ENCODE measurements around the gene NINJ2.

NINJ2 gene

DNA sequence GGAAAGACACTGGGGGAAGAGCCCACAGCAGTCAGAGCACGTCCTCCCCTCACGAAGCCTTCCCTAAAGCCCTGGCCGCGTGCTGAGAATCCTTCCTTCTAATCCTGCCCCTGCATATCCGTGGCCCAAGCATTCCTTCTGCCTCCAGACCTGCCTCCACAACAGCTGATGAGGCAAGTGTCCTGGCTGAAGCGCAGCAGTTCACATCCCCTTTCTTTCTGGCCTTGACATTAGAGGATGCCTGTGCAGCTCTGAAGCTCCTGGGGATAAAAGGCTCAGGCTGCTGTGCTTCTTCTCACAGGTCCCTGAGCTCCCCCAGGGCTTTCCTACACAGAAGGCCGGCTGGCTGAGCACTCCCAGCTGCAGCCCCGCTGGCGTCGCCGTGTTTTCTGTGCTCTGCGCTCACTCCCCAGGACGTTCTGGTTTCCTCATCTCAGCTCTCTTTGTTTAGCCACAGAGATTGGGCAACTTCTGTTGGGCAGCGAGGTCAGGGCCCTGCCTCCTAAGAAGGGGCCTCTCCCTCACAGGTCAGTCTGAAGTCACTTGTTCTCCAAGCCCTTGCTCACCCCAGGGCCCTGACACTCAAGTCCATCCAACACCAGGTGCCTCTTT is 45.8 kb downstream of the NINJ2 start:
- DNase-seq (ENCODE audit: low read depth in 2 of 3, low spot score in 1 of 3), result no peak

DNA sequence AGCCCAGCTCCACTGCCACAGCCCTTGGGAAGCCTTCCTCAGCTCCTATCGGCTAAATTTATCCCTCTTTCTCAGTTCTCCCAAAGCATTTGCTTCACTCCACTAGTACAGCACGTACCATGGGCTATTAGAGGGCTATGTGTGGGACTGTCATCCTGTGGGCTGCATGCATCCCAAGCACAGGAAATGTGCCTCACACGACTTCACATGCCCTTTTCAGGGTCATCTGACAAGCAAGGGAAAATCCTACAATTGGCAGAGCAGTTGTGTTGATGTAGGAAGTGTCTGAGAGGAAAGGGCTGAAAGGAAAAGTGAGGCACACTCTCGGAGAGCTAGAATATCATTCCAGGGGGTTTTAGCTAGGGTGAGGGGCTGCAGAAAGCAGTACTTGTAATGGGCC is 47.6 kb downstream of the NINJ2 start:
- DNase-seq (ENCODE audit: low read depth in 2 of 3, low spot score in 1 of 3), result no peak

DNA sequence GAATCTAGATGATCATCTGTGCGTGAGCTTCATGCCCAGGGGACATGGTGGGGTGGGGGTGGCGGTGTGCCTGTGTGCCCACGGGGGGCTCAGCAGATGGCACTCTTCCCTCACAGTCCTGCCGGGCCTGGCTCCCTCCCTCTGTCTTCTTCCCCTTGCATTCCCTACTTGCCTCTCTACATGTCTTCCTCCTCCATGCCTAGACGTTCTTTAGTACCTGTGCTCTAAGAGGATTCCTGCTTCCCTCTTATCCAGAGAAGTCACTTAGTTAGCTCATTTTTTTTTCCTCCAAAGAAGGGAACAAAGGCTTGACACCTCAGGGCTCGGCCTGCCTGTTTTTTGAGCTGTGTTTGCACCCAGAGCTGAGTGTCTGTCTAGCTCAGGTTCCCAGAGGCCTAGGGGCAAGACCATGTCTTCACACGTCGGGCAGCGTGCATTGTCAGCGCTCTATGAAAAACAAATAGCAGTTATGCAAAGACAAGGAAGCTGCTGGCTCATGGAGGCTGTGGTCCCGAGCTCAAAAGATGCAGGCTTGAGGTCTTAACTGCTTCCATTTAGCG is 48.8 kb downstream of the NINJ2 start:
- no peak for DNase-seq (ENCODE audit: low read depth in 2 of 3, low spot score in 1 of 3)

DNA sequence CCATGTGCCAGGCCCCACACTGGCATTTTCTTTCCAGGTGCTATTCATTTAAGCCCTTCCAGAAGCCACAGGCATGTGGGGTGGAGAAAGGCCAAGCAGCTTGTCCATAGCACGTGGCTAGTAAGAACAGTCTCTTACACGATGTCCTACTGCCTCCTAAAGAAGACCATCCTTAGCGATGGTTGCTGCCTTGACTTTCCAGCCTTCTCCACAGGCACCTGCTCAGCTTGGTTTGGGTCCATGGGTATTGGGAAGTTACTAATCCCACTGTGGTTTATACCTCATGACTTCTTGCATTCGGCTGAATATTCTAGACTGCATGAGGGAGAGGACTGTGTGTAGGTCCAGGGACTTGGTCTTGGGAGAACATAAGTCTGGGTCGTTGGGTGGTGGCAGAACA is 49.2 kb downstream of the NINJ2 start:
- DNase-seq (ENCODE audit: low read depth in 2 of 3, low spot score in 1 of 3), result no peak

DNA sequence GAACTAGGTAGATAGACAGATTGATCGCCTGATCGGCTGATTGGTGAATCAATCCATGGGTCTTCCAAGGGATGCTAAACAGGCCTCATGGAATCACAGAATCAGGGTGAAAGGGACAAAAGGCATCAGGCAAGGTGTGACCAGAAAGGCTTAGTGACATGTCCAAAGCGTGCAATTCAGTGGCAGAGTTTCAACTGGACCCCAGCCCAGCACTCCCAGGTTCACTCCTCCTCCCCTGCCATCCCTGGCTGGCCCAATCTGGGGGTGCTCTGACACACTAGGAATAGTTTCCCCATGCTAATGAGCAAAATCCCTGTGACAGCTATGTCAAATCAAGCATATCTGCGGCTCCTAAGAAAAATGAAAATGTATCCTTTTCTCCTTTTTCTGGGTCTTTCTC is 50.4 kb downstream of the NINJ2 start:
- DNase-seq (ENCODE audit: low read depth in 2 of 3, low spot score in 1 of 3), result no peak

DNA sequence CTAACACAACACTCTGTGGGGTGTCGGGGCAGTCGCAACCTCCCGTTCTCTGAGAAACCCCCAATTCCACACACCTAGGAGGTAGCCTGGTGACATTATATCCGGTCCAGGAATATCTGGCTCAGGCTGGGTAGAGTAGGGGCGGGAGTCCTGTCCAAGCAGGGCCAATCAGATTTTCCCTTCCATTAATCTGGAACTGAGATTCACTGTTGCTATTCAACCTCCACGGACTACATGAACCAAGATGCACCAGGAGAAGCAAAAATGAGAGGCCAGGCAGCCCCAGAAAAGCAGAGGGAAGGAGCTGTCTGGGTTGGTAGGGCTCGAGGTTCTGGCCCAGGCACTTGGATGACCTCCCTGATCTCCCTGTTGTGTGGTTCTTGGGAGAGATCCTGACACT is 51.0 kb downstream of the NINJ2 start:
- DNase-seq (ENCODE audit: low read depth in 2 of 3, low spot score in 1 of 3), result no peak

DNA sequence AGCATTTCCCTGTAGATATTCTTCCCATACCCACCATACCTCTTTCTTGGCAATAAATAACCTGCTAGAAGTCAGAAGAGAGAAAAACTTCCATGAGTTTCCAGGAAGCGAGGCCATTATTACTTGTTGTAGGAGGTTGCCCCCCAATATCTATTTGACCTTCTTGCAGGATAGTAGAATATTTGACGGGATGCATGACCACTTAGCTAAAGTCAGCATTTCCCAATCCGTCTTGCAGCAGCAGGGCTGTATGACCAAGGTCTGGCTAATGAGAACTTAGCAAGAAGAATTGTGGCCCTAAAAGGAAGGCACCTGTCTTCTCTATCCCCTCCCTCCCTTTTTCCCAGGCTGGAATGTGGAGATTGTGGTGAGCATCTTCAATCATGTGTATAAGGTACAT is 51.5 kb downstream of the NINJ2 start:
- no peak for DNase-seq (ENCODE audit: low read depth in 2 of 3, low spot score in 1 of 3)

DNA sequence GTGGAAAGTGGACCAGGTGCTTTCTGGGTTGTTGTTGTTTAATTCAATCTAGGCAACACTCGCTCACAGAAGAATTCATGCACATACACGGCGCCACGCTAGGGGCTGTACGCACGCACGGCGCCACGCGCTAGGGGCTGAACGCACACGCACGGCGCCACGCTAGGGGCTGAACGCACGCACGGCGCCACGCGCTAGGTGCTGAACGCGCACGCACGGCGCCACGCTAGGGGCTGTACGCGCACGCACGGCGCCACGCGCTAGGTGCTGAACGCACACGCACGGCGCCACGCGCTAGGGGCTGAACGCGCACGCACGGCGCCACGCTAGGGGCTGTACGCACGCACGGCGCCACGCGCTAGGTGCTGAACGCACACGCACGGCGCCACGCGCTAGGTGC is 54.3 kb downstream of the NINJ2 start:
- DNase-seq (ENCODE audit: low read depth in 2 of 3, low spot score in 1 of 3), result no peak

DNA sequence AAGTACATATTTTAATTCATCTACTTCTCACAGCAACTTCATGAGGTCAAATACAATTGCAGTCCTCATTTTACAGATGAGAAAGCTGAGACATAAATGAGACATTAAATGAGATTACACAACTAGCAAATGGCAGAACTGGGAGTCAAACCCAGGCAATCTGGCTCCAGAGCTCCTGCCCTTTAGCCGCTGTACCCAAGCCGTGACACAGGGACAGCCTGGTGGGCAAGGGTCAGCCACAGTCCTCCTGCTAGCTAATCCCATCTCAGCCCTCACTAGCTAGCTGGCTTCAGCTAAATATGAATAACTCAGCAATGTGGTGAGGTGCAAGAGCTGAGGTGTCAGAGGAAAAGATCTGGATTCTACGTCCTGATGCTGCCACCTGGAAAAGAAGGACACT is 54.8 kb downstream of the NINJ2 start:
- DNase-seq (ENCODE audit: low read depth in 2 of 3, low spot score in 1 of 3), result no peak

DNA sequence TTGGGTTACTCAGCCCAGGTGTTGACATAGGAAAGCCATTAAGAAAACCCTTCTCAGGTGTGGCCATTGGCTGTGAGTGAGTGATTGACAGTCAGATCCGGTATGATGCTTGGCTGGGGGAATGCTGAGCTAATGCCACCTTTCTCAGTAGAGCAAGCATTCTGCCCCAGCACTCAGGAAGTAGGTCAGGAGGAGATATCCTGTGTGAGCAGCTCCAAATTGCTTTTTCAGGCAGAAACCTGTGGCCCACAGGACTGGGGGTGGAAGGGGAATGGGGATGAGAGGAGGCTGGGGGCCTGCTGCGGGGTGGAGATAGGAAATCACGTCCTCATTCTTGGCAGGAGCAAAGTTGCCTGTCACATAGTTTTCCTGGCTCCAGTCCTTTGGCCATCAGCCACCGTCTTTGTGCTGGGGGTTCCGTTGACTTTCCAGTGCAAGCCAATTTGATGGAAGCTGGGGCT is 55.7 kb downstream of the NINJ2 start:
- no peak for DNase-seq (ENCODE audit: low read depth in 2 of 3, low spot score in 1 of 3)

DNA sequence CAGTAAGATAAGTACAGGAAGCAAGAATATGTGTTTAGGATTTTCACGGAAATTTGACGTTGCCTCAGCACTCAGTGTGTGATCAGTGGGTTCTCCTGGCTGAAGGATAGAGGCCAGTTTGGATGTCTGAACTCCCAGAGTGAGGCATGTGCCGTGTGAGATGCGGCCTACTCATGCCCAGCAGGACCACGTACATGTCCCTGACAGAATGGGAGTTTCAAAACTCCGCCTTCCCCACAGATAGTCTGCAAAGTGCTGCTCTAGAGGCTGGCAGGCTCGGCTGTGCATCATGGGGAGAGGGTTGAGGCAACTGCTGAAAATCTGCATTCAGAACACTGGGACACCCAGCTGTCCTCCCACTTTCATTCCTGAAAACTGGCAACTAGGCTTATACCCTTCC is 58.3 kb downstream of the NINJ2 start:
- DNase-seq (ENCODE audit: low read depth in 2 of 3, low spot score in 1 of 3), result no peak

DNA sequence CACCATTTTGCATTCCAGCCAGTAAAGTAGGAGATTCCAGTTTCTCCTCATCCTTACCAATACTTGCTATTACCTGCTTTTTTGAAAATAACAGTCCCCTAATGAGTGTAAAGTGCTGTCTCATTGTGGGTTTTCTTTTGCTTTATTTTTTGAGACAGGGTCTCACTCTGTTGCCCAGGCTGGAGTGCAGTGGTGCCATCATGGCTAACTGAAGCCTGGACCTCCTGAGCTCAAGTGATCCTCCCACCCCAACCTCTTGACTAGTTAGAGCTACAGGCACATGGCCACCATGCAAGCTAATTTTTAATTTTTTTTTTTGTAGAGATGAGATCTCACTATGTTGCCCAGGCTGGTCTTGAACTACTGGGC is 60.6 kb downstream of the NINJ2 start:
- DNase-seq (ENCODE audit: low read depth in 2 of 3, low spot score in 1 of 3), result no peak

DNA sequence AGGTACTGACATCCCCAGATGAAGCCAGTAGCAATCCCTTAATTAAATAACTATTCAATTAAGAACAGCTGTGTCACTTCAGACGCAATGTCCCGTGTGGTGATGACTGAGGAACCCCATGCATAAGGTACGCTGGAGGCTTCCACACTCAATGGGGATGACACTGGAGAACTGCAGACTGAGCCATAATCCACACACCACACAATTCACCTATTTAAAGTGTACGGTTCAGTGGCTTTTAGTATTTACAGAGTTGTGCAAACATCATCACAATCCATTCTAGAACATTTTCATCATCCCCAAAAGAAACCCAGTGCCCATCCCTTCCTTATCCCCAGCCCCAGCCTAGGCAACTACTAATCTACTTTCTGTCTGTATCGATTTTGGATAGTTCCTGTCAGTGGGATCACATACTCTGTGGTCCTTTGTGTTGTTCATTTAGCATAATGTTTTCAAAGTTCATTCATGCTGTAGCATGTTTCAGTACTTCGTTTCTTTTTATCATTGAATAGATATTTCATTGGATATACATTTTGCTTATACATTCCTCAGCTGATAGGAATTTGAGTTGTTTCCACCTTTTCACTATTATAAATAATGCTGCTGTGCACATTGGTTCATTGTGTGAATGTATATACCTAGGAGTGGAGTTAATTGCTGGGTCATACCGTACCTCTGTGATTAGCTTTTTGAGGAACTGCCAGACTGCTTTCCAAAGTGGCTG is 61.1 kb downstream of the NINJ2 start:
- no peak for DNase-seq (ENCODE audit: low read depth in 2 of 3, low spot score in 1 of 3)

DNA sequence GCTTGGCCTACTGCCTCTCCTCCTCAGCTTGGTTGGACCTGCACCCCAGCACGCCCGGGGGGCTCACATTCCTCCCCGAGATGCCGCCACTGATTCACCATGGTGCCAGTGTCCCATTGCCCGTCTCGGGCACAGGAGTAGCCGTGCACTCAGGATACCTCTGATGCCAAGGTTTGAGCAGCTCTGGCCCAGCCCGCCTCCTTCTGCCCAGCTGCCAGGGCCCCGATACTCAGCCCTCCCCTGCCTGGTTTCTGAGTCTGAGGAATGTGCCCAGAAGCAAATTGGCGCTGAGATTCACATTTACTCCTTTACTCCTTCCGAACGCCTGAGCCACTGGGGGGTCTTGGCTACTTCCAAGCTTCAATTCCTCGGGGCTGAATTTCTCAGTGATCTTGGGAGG is 63.5 kb downstream of the NINJ2 start:
- DNase-seq (ENCODE audit: low read depth in 2 of 3, low spot score in 1 of 3), result no peak

DNA sequence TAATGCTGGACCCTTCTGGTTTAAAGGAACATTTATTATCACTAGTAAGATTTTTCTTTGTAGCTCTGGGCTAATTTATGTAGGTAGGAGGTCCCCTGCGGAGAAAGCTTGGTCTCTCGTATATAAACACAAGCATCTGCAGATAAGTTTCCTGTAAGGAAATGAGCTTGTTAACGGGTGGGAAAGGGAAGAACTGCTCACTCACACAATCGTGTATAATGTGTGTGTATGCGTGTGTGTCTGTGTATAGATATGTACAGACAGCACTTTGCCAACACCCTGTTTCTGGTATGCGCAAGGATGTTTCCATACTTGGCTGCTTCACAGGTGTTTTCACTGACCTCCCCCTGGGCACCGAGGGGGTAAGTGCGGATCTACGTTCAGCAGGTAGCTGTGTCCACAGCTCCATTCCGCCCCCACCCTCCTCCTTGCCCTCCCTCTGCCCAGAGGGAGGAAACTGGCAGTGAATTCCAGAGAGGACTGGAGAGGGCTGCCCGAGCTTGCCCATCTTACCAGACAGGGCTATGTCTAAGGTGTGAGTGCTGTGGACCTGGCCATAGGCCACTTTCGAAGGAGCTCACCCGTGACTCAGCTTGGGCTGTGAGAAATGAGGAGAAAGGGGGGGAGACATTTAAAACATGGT is 65.2 kb downstream of the NINJ2 start:
- no peak for DNase-seq (ENCODE audit: low read depth in 2 of 3, low spot score in 1 of 3)

DNA sequence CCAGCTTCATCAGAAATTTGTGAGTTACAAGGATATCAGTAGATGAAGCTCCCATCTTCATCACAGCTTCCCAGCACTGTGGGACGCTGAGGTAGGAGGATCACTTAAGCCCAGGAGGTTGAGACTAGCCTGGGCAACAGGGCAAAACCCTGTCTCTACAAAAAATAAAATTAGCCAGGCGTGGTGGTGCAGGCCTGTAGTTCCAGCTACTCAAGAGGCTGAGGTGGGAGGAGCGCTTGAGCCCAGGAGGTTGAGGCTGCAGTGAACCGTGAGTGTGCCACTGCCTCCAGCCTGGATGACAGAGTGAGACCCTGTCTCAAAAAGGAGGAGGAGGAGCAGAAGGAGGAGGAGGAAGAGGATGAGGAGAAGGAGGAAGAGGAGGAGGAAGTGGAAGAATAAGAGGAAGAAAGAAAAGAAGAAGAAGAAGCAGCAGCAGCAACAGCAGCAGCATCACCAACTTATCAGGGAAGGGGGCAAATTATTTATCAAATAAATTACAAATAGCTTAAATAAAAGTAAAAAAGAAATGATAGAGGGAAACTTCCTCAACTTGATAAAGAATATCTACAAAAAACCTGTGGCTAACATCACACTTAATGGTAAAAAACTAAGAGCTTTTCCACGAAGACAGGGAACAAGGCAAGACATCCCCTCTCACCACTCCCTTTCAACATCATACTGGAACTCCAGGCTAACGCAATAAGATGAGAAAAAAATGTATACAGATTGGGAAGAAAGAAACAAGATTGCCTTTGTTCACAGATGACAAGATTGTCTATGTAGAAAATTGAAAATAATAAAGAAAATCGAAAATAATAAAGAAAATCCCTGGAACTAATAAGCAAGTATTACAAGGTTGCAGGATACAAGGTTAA is 69.6 kb downstream of the NINJ2 start:
- no peak for DNase-seq (ENCODE audit: low read depth in 2 of 3, low spot score in 1 of 3)

DNA sequence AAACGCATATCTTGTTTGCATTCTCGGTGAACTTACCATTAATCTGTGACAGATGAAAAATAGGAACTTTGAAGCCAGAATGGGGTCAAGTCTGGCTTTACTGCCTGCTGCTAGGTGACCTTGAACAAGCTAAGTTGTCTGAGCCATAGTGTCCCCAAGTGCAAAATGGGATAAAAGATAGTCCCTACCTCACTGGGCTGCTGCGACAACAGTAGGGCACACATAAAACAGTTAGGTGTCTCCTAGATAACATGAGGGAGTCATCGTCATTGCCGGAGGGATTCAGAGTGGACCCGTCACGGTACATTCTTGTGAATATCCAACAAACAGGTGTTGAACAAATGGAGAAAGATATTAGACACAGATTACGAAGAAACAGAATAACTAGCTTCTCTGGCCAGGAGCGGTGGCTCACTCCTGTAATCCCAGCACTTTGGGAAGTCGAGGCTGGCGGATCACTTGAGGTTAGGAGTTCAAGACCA is 71.2 kb downstream of the NINJ2 start:
- DNase-seq (ENCODE audit: low read depth in 2 of 3, low spot score in 1 of 3), result no peak

DNA sequence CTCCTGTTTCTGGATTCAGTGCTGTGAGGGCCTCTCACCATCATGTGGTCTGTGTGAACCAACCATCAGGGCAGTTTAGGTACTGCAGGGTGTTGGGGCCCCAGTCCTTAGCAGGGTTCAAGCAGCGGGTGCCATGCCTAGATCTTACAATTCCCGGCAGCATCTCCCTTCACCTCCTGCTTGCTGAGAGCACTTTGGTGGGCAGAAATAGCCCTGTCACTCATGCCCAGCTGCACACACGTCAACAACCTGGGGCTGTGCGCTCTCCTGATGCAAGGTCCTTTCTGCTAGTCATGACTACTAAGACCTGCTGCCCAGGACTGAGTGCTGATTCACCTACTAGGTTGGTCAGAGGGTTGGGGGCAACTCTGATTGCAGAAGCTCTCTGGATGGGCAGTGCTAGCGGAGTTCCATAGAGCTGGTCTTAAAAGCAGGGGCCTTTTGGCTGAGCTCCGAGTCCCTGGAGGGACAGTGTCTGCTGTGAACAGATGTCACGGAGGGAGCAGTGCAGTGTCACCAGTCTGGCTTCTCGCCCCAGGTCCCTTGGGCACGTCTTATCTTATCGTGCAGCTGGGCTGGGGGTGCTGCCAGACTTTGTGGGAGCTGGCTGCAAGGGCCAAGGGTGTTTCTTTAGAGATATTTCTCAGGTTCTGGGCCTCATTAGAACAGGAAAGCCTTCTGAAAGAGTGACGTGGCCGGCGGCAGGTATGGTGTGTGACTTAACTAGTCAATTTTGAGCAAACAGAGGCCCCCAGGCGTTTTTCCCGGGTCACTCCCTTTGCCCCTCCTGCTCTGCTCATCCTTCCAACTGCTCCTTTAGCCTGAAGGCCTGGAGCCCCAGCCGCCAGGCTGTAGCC is 71.8 kb downstream of the NINJ2 start:
- no peak for DNase-seq (ENCODE audit: low read depth in 2 of 3, low spot score in 1 of 3)

DNA sequence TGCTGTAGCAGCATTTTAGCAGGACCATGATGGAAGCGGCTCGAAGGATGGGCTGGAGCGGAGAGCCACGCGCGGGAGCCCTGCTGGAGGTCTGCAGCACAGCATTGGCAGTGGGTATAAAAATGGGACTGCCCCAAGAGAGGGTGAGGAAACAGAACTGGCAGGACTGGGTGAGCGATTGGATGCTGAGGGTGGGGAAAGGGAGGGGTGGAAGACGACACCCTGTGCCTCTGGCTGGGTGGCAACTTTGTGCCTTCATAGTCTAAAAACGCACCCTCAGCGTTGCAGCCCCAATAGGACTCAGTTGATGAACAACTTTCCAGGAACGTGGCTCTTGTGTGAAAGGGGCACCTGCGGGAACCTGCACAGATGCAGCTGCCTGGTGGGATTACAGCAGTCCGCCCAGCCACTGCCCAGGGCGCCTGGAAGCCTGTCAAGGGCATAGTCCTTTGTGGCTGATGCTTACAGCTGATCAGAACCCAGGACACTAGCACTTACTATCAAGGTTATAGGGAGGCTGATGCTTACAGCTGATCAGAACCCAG is 73.0 kb downstream of the NINJ2 start:
- DNase-seq (ENCODE audit: low read depth in 2 of 3, low spot score in 1 of 3), result no peak

DNA sequence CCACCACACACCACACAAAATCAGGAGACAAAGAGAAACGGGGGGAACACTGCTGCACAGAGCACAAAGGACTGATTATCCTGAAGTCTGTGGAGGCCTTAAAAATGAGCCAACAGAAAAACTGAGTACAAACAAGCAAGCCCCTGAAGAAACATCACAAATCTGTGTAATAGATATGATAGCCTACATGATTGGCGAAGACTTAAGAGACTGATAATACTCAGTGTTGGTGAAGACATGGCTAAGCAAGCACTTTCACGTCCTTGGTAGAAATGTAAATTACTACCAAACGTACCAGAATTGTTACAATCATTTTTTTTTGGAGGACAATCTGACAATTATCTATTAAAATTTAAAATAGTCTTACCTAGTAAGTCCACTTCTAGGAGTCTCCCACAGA is 74.6 kb downstream of the NINJ2 start:
- no peak for DNase-seq (ENCODE audit: low read depth in 2 of 3, low spot score in 1 of 3)
